Measurements from ENCODE around the gene CC2D1A. TPM values are rescaled to one million over a fixed set of nuclear protein-coding genes. Genes with fewer than 3 reads are reported as not detected.
A peak's percentile ranks its signal among the peaks of the same experiment; 100 is the strongest.

The CC2D1A gene
- total RNA-seq, 2 experiments from 2014 or later: 30.2 to 34.3 TPM

GRCh38 chr19:13865571-13866462 is 40.2 kb upstream of the CC2D1A start:
- no peak for DNase-seq
- no peaks in the 10 kb centered on the region for H3K9me3 Mint-ChIP-seq (ENCODE audit: low read depth)
- ChIA-PET CTCF (no interaction called here), POLR2A (no interaction called here)
- intact Hi-C loops (cut with DNase I, micrococcal nuclease): no loop called here
- H3K36me3 Mint-ChIP-seq (ENCODE audit: low read depth): no peaks in the 10 kb centered on the region
- H3K27me3 Mint-ChIP-seq: peaks cover 36% of the 10 kb centered on the region
- H3K4me1 Mint-ChIP-seq: peaks cover 33% of the 10 kb centered on the region
- ATAC-seq: no peak
- H3K4me3 Mint-ChIP-seq: peak overlapping the region; percentile 54
- H3K27ac Mint-ChIP-seq: no peak overlapping the region

DNA sequence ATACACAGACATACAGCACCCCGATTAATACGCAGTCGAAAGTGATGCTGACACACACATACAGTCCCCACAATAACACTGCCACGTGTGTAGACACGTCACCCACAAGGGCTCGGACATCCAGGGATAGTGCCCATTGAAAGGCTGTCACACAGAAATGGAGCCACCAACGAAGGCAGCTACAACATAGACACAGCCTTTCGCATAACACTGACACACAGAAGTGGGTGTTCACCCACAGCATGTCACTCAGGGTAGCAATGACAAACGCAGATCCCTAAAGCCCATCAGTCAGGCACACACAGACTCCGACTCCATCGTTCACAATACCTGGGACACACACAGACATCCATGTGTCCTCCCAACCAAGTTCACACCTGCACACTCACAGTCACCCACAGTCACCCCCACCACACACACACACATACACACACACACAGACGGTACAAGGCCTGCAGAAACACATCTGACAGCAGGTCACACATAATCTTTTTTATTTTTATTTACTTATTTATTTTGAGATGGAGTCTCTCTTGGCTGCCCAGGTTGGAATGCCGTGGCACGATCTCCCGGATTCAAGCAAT is 39.4 kb upstream of the CC2D1A start:
- Mint-ChIP-seq H3K4me1 (peaks cover 26% of the 10 kb centered on the region), H3K4me3 (peak overlapping the region; percentile 54), H3K36me3 (ENCODE audit: low read depth) (no peaks in the 10 kb centered on the region), H3K27ac (no peak overlapping the region), H3K27me3 (peaks cover 36% of the 10 kb centered on the region), H3K9me3 (ENCODE audit: low read depth) (no peaks in the 10 kb centered on the region)
- intact Hi-C loops (cut with DNase I, micrococcal nuclease): no loop called here
- ATAC-seq: no peak
- no peak for DNase-seq
- ChIA-PET CTCF (no interaction called here), POLR2A (no interaction called here)

- POLR2A ChIA-PET: no interaction called here
- Mint-ChIP-seq H3K9me3 (ENCODE audit: low read depth) (no peaks in the 10 kb centered on the region), H3K4me3 (no peak overlapping the region), H3K36me3 (ENCODE audit: low read depth) (no peaks in the 10 kb centered on the region), H3K27me3 (peaks cover 33% of the 10 kb centered on the region), H3K27ac (no peak overlapping the region), H3K4me1 (peaks cover 14% of the 10 kb centered on the region)
- intact Hi-C loops (cut with DNase I, micrococcal nuclease): no loop called here
- DNase-seq (no peak), ATAC-seq (no peak)
- CTCF ChIA-PET: interaction anchor here (0.6 kb wide), 2 partner anchors 328 to 588 kb away, joined by 3 read pairs; no protein-coding TSS in a partner anchor
These were observed 37.3 kb upstream of the CC2D1A start for GRCh38 chr19:13868663-13869062.

GRCh38 chr19:13869281-13869680 is 36.7 kb upstream of the CC2D1A start:
- ATAC-seq (no peak), DNase-seq (no peak)
- Mint-ChIP-seq H3K9me3 (ENCODE audit: low read depth) (no peaks in the 10 kb centered on the region), H3K4me1 (peaks cover 12% of the 10 kb centered on the region), H3K4me3 (no peak overlapping the region), H3K27ac (no peak overlapping the region), H3K36me3 (ENCODE audit: low read depth) (no peaks in the 10 kb centered on the region), H3K27me3 (peaks cover 27% of the 10 kb centered on the region)
- POLR2A ChIA-PET: no interaction called here
- CTCF ChIA-PET: interaction anchor here (0.6 kb wide), 2 partner anchors 327 to 587 kb away, joined by 3 read pairs; no protein-coding TSS in a partner anchor
- intact Hi-C loops (cut with DNase I, micrococcal nuclease): no loop called here

DNA sequence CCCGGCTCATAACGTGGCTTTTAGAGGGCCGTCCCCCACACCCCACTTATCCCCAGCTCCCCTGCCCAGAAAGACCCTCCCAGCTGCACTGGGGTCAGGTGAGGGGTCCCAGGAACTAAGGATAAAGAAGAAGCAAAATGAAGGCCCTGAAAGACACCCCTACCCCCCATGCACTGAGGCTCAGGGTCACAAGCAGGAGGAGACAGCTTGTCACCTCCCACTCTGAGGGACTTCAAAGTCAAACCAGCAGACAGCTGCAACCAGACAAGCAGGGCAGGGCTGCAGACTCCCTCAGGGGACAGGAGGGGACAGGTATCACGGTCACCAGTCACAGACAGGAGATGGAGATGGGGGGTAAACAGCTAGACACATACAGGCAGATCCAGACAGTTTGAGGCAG is 35.1 kb upstream of the CC2D1A start:
- no peak overlapping the region for H3K27ac Mint-ChIP-seq
- H3K4me1 Mint-ChIP-seq: peaks cover 7% of the 10 kb centered on the region
- ChIA-PET CTCF (interaction anchor here (0.7 to 2.7 kb wide), 3 partner anchors 9 to 206 kb away, joined by 3 to 13 read pairs (median 3); no protein-coding TSS in a partner anchor), POLR2A (no interaction called here)
- no peak overlapping the region for H3K4me3 Mint-ChIP-seq
- no peak for DNase-seq
- H3K9me3 Mint-ChIP-seq (ENCODE audit: low read depth): no peaks in the 10 kb centered on the region
- H3K27me3 Mint-ChIP-seq: peaks cover 24% of the 10 kb centered on the region
- intact Hi-C loops (cut with DNase I, micrococcal nuclease): no loop called here
- no peak for ATAC-seq
- no peaks in the 10 kb centered on the region for H3K36me3 Mint-ChIP-seq (ENCODE audit: low read depth)

DNA sequence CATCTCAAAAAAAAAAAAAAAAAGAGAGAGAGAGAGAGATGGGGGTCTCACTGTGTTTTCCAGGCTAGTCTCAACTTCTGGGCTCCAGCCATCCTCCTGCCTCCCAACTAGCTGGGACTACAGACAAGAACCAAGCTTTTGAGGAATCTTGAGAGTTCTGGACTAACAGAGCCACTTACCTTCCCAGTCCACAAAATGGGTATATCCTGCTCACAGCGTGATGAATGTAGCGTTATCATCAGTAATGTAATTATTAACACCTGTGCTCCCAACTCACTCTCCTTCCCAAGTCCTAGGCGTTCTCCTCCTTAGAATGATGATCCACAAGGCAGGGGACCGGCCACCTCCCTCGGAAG is 33.7 kb upstream of the CC2D1A start:
- DNase-seq (no peak), ATAC-seq (no peak)
- ChIA-PET POLR2A (interaction anchor here (0.7 kb wide), 1 partner anchor 10 kb away, joined by 3 read pairs; no protein-coding TSS in a partner anchor), CTCF (interaction anchor here (1.3 to 2.7 kb wide), 6 partner anchors 10 to 239 kb away, joined by 3 to 13 read pairs (median 4); partner anchors contain the start of gene MISP3)
- intact Hi-C loops (cut with DNase I, micrococcal nuclease): no loop called here
- Mint-ChIP-seq H3K36me3 (ENCODE audit: low read depth) (no peaks in the 10 kb centered on the region), H3K27ac (no peak overlapping the region), H3K27me3 (peaks cover 15% of the 10 kb centered on the region), H3K4me3 (peak overlapping the region; percentile 46), H3K9me3 (ENCODE audit: low read depth) (no peaks in the 10 kb centered on the region), H3K4me1 (peaks cover 3% of the 10 kb centered on the region)

GRCh38 chr19:13872695-13873389 is 33.2 kb upstream of the CC2D1A start:
- H3K36me3 Mint-ChIP-seq (ENCODE audit: low read depth): no peaks in the 10 kb centered on the region
- ChIA-PET POLR2A (interaction anchor here (0.7 kb wide), 2 partner anchors 9 to 20 kb away, joined by 3 to 4 read pairs; no protein-coding TSS in a partner anchor), CTCF (interaction anchor here (1.3 to 2.7 kb wide), 5 partner anchors 11 to 239 kb away, joined by 3 to 13 read pairs (median 5); partner anchors contain the start of gene MISP3)
- peak; percentile 51 for DNase-seq
- intact Hi-C loops (cut with DNase I, micrococcal nuclease): no loop called here
- peak overlapping the region; percentile 46 for H3K4me3 Mint-ChIP-seq
- peaks cover 10% of the 10 kb centered on the region for H3K27me3 Mint-ChIP-seq
- ATAC-seq: peak; percentile 63
- no peaks in the 10 kb centered on the region for H3K9me3 Mint-ChIP-seq (ENCODE audit: low read depth)
- peaks cover 3% of the 10 kb centered on the region for H3K4me1 Mint-ChIP-seq
- no peak overlapping the region for H3K27ac Mint-ChIP-seq

DNA sequence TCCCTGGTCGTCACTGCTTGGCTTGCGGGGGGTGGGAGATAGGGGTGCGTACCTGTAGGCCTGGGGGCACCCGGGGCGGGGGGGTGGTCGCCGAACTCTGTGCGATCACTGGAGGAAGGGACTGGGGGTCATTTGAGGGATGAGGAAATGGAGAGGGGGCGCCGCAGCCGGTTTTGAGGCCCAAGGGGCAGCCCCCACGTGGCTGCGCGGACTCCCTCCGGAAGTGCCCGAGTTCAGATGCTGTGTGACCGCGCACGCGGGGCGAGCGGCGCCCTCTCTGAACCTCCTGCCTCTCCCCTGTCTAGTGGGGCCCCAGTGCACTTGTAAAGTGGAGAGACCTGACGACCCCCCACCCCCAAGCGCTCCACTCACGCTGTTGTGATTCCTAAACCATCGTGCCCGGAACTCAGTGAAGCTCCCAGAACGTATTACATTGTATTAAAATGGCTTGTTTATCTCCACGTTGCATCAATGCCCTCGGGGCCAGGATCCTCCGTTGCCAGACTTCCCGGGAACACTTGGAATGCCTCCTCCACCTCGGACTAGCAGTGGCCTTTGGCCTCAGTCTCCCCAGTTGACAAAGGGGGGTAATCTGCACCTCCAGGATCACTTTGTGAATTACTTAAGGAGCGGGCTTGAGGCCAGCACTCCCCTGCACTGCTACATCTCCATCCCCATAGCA is 32.0 kb upstream of the CC2D1A start:
- Mint-ChIP-seq H3K27ac (no peak overlapping the region), H3K4me1 (no peaks in the 10 kb centered on the region), H3K9me3 (ENCODE audit: low read depth) (no peaks in the 10 kb centered on the region), H3K36me3 (ENCODE audit: low read depth) (no peaks in the 10 kb centered on the region), H3K27me3 (peaks cover 7% of the 10 kb centered on the region), H3K4me3 (no peak overlapping the region)
- ATAC-seq (no peak), DNase-seq (no peak)
- POLR2A ChIA-PET: no interaction called here
- CTCF ChIA-PET: interaction anchor here (1.6 kb wide), 1 partner anchor 17 kb away, joined by 6 read pairs; no protein-coding TSS in a partner anchor
- intact Hi-C loops (cut with DNase I, micrococcal nuclease): no loop called here

DNA sequence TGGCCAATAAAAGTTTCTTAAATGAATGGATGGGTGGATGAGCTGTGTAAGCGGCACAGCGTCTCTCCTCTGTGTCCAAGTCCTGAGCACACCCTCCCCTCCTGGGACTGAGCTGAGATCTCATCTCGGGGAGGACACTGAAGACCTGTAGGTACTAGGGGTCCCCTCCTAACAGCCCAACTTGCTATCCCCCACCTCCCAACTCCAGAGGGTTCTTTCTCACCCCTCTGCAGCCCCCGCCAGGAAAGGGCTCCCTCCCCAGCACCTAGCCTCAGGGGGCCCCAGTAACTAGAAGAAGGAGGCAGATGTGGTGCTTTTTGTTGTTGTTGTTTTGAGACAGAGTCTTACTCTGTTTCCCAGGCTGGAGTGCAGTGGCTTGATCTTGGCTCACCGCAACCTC is 30.2 kb upstream of the CC2D1A start:
- ChIA-PET POLR2A (no interaction called here), CTCF (interaction anchor here (0.5 to 1.0 kb wide), 3 partner anchors 199 to 261 kb away, joined by 3 read pairs; partner anchors contain the start of gene ASF1B)
- Mint-ChIP-seq H3K9me3 (ENCODE audit: low read depth) (no peaks in the 10 kb centered on the region), H3K4me1 (peaks cover 9% of the 10 kb centered on the region), H3K27me3 (peaks cover 5% of the 10 kb centered on the region), H3K27ac (no peak overlapping the region), H3K4me3 (no peak overlapping the region), H3K36me3 (ENCODE audit: low read depth) (no peaks in the 10 kb centered on the region)
- DNase-seq (no peak), ATAC-seq (no peak)
- intact Hi-C loops (cut with DNase I, micrococcal nuclease): no loop called here

GRCh38 chr19:13876834-13877233 is 29.2 kb upstream of the CC2D1A start, which contains the start of gene NANOS3:
NANOS3 (plus strand) TSS chr19:13877134; CDS start chr19:13877249, 115 bp downstream.
- no peak within 1 kb of the TSS for H3K4me3 Mint-ChIP-seq
- POLR2A ChIA-PET: no interaction called here

DNA sequence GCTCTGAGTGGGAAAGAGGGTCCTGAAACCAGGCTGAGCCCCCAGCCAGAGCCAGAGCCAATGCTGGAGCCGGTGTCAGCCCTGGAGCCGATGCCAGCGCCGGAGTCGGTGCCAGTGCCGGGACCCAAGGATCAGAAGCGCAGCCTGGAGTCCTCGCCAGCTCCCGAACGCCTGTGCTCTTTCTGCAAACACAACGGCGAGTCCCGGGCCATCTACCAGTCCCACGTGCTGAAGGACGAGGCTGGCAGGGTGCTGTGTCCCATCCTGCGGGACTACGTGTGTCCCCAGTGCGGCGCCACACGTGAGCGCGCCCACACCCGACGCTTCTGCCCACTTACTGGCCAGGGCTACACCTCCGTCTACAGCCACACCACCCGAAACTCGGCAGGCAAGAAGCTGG is 28.7 kb upstream of the CC2D1A start:
- CTCF ChIA-PET: interaction anchor here (0.7 to 0.9 kb wide), 2 partner anchors 192 to 204 kb away, joined by 3 to 4 read pairs; no protein-coding TSS in a partner anchor
- no peak for DNase-seq
- POLR2A ChIA-PET: no interaction called here
- intact Hi-C loops (cut with DNase I, micrococcal nuclease): no loop called here
- H3K27ac Mint-ChIP-seq: no peak overlapping the region
- H3K36me3 Mint-ChIP-seq (ENCODE audit: low read depth): no peaks in the 10 kb centered on the region
- ATAC-seq: no peak
- H3K27me3 Mint-ChIP-seq: peaks cover 5% of the 10 kb centered on the region
- no peak overlapping the region for H3K4me3 Mint-ChIP-seq
- H3K9me3 Mint-ChIP-seq (ENCODE audit: low read depth): no peaks in the 10 kb centered on the region
- H3K4me1 Mint-ChIP-seq: peaks cover 24% of the 10 kb centered on the region

More at GRCh38 chr19:13876834-13877233, 29.2 kb upstream of the CC2D1A start, which contains the start of gene NANOS3:
- Mint-ChIP-seq H3K27ac (no peak within 1 kb of the TSS), H3K27me3 (peaks cover 5% of the 10 kb centered on the region), H3K9me3 (ENCODE audit: low read depth) (no peaks in the 10 kb centered on the region), H3K36me3 (ENCODE audit: low read depth) (no peaks in the 10 kb centered on the region), H3K4me1 (peaks cover 19% of the 10 kb centered on the region)
- no peak for ATAC-seq
- no peak for DNase-seq
- intact Hi-C loops (cut with DNase I, micrococcal nuclease): no loop called here
- CTCF ChIA-PET: no interaction called here

All from activated CD4-positive, alpha-beta T cell treated with anti-CD3 and anti-CD28 coated beads for 36 hours (primary cell).